ENCODE results near the gene DLGAP1. TPM values are rescaled to one million over a fixed set of nuclear protein-coding genes. Genes with fewer than 3 reads are reported as not detected.

Gene DLGAP1
- total and polyA plus RNA-seq, 3 donors from 2014 or later = 18.6 to 93.8 (median 69.1) TPM

GRCh38 chr18:3960142-3960541, 495.0 kb downstream of the DLGAP1 start:
- 65 to 67% methylated on average over 4 of the region's 4 CpGs for WGBS, 2 donors
- Histone ChIP-seq H3K36me3 (ENCODE audit: low read depth, missing control alignments) (no peaks in the 10 kb centered on the region), H3K4me3 (no peak overlapping the region), H3K9me3 (no peaks in the 10 kb centered on the region), H3K27ac (peak overlapping the region in 1 of 2 donors; percentile 50), H3K27me3 (no peaks in the 10 kb centered on the region), H3K4me1 (peaks cover 9% of the 10 kb centered on the region)
- TF ChIP-seq CTCF (IDR thresholded peaks at IDR 0.05) = no peak
- TF ChIP-seq POLR2A (IDR thresholded peaks at IDR 0.05) = no peak
- intact Hi-C loops (cut with DNase I; ENCODE audit: low total_unique reads) = no loop called here
- no peak for DNase-seq

- no peak for TF ChIP-seq CTCF (IDR thresholded peaks at IDR 0.05)
- no peak for TF ChIP-seq POLR2A (IDR thresholded peaks at IDR 0.05)
- Histone ChIP-seq H3K9me3 (no peaks in the 10 kb centered on the region), H3K27me3 (no peaks in the 10 kb centered on the region), H3K36me3 (ENCODE audit: low read depth, missing control alignments) (no peaks in the 10 kb centered on the region), H3K4me1 (no peaks in the 10 kb centered on the region), H3K4me3 (no peak overlapping the region), H3K27ac (no peak overlapping the region)
- DNase-seq = no peak
- WGBS, 2 donors = 54 to 71% methylated on average over 5 of the region's 5 CpGs
- intact Hi-C loops (cut with DNase I; ENCODE audit: low total_unique reads) = no loop called here
Observed at GRCh38 chr18:3952031-3952430, 503.1 kb downstream of the DLGAP1 start.

- 85 to 88% methylated on average over 3 of the region's 3 CpGs for WGBS, 2 donors
- H3K4me1 ChIP-seq = no peaks in the 10 kb centered on the region
Observed at GRCh38 chr18:3950668-3951404, 504.3 kb downstream of the DLGAP1 start.

GRCh38 chr18:3948958-3949357, 506.1 kb downstream of the DLGAP1 start:
- Histone ChIP-seq H3K36me3 (ENCODE audit: low read depth, missing control alignments) (no peaks in the 10 kb centered on the region), H3K4me1 (no peaks in the 10 kb centered on the region), H3K9me3 (no peaks in the 10 kb centered on the region), H3K27me3 (no peaks in the 10 kb centered on the region), H3K4me3 (no peak overlapping the region), H3K27ac (no peak overlapping the region)
- TF ChIP-seq POLR2A (IDR thresholded peaks at IDR 0.05) (no peak), CTCF (IDR thresholded peaks at IDR 0.05) (no peak)
- DNase-seq = no peak
- intact Hi-C loops (cut with DNase I; ENCODE audit: low total_unique reads) = no loop called here

More at GRCh38 chr18:3950668-3951404, 504.3 kb downstream of the DLGAP1 start:
- no peak overlapping the region for H3K4me3 ChIP-seq
- no peaks in the 10 kb centered on the region for H3K27me3 ChIP-seq
- intact Hi-C loops (cut with DNase I; ENCODE audit: low total_unique reads) = no loop called here
- H3K27ac ChIP-seq = no peak overlapping the region
- DNase-seq = no peak
- no peak for TF ChIP-seq CTCF (IDR thresholded peaks at IDR 0.05)
- TF ChIP-seq POLR2A (IDR thresholded peaks at IDR 0.05) = no peak
- no peaks in the 10 kb centered on the region for H3K9me3 ChIP-seq
- H3K36me3 ChIP-seq (ENCODE audit: low read depth, missing control alignments) = no peaks in the 10 kb centered on the region

- Histone ChIP-seq H3K9me3 (no peaks in the 10 kb centered on the region), H3K4me1 (no peaks in the 10 kb centered on the region), H3K27me3 (no peaks in the 10 kb centered on the region), H3K36me3 (ENCODE audit: low read depth, missing control alignments) (no peaks in the 10 kb centered on the region), H3K4me3 (no peak overlapping the region), H3K27ac (no peak overlapping the region)
- WGBS, 2 donors = 85 to 92% methylated on average over 3 of the region's 3 CpGs
- no peak for DNase-seq
- intact Hi-C loops (cut with DNase I; ENCODE audit: low total_unique reads) = no loop called here
- TF ChIP-seq CTCF (IDR thresholded peaks at IDR 0.05) = no peak
- no peak for TF ChIP-seq POLR2A (IDR thresholded peaks at IDR 0.05)
Observed at GRCh38 chr18:3947383-3947782, 507.7 kb downstream of the DLGAP1 start.

All from testis (tissue), 3 donors.